PC-9 (cell line): ENCODE data around the gene ATN1. TPM values are rescaled to one million over a fixed set of nuclear protein-coding genes. Genes with fewer than 3 reads are reported as not detected.

Experiments
- BruUV-seq: library from RNA; stranded (reverse); fragments of 400-500 nt; replicated peaks from 2 replicates; lab custom pipeline; 2021; lab: Mats Ljungman, UMichigan
- CTCF ChIA-PET: fragments of 300-600 bp; sonication (Branson Sonifier 250); formaldehyde crosslinking; loops from one replicate; lab custom pipeline; 2022; ENCODE audit warnings: antibody characterized with exemption; lab: Charles Lee
- POLR2A ChIA-PET: fragments of 300-600 bp; sonication (Branson Sonifier 250); formaldehyde crosslinking; loops from one replicate; lab custom pipeline; 2022; ENCODE audit warnings: antibody characterized with exemption; ENCODE audit not compliant: unreplicated experiment; lab: Charles Lee
- DNase-seq, 2 experiments: peaks; one replicate each; pipeline versions ENCODE4 v3.0.0 to v3.0.0-alpha.2; 2015 to 2022; ENCODE audit warnings: mixed read lengths in 1 of 2
- H2AFZ ChIP-seq: fragments of 200-600 bp; sonication (generic); 2 replicates; pipeline ENCODE4 v1.8.1; 2017; ENCODE audit warnings: antibody characterized with exemption
- H3F3A ChIP-seq: fragments of 200-600 bp; sonication (generic); 2 replicates; pipeline ENCODE4 v1.8.1; 2017; ENCODE audit warnings: antibody characterized with exemption, mild to moderate bottlenecking, low read depth; ENCODE audit not compliant: insufficient read depth
- H3K27ac ChIP-seq: fragments of 200-600 bp; sonication (generic); 2 replicates; pipeline ENCODE4 v1.6.1; 2016; ENCODE audit warnings: mixed run types
- H3K27me3 ChIP-seq: fragments of 200-600 bp; sonication (generic); 2 replicates; pipeline ENCODE4 v1.6.1; 2016; ENCODE audit warnings: low read depth, mixed run types; ENCODE audit not compliant: insufficient read depth
- H3K36me3 ChIP-seq: fragments of 200-600 bp; sonication (generic); 2 replicates; pipeline ENCODE4 v1.6.1; 2016; ENCODE audit warnings: low read depth, mixed run types
- H3K4me1 ChIP-seq: fragments of 200-600 bp; sonication (generic); replicated peaks from 2 replicates; pipeline ENCODE4 v1.6.1; 2016; ENCODE audit warnings: mixed run types; ENCODE audit not compliant: insufficient read depth
- H3K4me2 ChIP-seq: fragments of 200-600 bp; sonication (generic); 2 replicates; pipeline ENCODE4 v1.6.1; 2017; ENCODE audit warnings: mixed run types
- H3K4me3 ChIP-seq: fragments of 200-600 bp; sonication (generic); 2 replicates; pipeline ENCODE4 v1.6.1; 2016; ENCODE audit warnings: mixed run types
- H3K79me2 ChIP-seq: fragments of 200-600 bp; sonication (generic); 2 replicates; pipeline ENCODE4 v1.6.1; 2017; ENCODE audit warnings: low read depth, mixed run types
- H3K9me2 ChIP-seq: fragments of 200-600 bp; sonication (generic); 2 replicates; pipeline ENCODE4 v1.8.1; 2017; ENCODE audit warnings: mild to moderate bottlenecking; ENCODE audit not compliant: insufficient read depth
- H3K9me3 ChIP-seq: fragments of 200-600 bp; sonication (generic); 2 replicates; pipeline ENCODE4 v1.8.1; 2016; ENCODE audit warnings: low read depth; ENCODE audit not compliant: insufficient read depth
- H4K20me1 ChIP-seq: fragments of 200-600 bp; sonication (generic); 2 replicates; pipeline ENCODE4 v1.8.1; 2017; ENCODE audit not compliant: insufficient read depth
- EZH2 ChIP-seq: fragments of 200-600 bp; sonication (generic); IDR thresholded peaks from 2 replicates; pipeline ENCODE4 v1.8.0; 2017; ENCODE audit warnings: antibody characterized with exemption, low read depth
- intact Hi-C: fragments of 100-400 bp; cut with micrococcal nuclease; formaldehyde crosslinking; loops from one replicate; pipeline ENCODE4 v1.10.0; 2022; ENCODE audit not compliant: unreplicated experiment
- total RNA-seq: library from RNA; stranded (reverse); gene quantifications from 2 replicates; pipeline ENCODE4 v1.2.3, GENCODE V29; 2021
- TF ChIP-seq, protein P1 (sequence below): fragments of 200-600 bp; sonication (generic); conservative IDR thresholded peaks from 2 replicates; pipeline ENCODE4 v1.6.1; 2017; ENCODE audit warnings: mixed run types, antibody characterized with exemption, mild to moderate bottlenecking, moderate library complexity

Gene ATN1
- total RNA-seq, 1 experiment from 2014 or later, result 158 TPM

GRCh38 chr12:6894321-6894720, 33.4 kb upstream of the ATN1 start:
- Histone ChIP-seq H3K27me3 (no peaks in the 10 kb centered on the region), H3K9me2 (no peaks in the 10 kb centered on the region), H3K27ac (no peak overlapping the region), H3K4me2 (no peak overlapping the region), H3K4me1 (peaks cover 21% of the 10 kb centered on the region), H4K20me1 (no peaks in the 10 kb centered on the region), H3K36me3 (no peaks in the 10 kb centered on the region), H3F3A (peaks cover 7% of the 10 kb centered on the region; the same call in 1 of the 2 replicates), H2AFZ (no peak overlapping the region), H3K79me2 (no peaks in the 10 kb centered on the region), H3K4me3 (no peak overlapping the region), H3K9me3 (no peaks in the 10 kb centered on the region)
- POLR2A ChIA-PET, result no interaction called here
- intact Hi-C loops, result no loop called here
- BruUV-seq, result no TSS peak
- no peak for DNase-seq
- CTCF ChIA-PET, result interaction anchor here (0.6 kb wide), 1 partner anchor 33 kb away, joined by 9 read pairs; no protein-coding TSS in a partner anchor
- no peak for TF ChIP-seq EZH2
- TF ChIP-seq, protein P1, sequence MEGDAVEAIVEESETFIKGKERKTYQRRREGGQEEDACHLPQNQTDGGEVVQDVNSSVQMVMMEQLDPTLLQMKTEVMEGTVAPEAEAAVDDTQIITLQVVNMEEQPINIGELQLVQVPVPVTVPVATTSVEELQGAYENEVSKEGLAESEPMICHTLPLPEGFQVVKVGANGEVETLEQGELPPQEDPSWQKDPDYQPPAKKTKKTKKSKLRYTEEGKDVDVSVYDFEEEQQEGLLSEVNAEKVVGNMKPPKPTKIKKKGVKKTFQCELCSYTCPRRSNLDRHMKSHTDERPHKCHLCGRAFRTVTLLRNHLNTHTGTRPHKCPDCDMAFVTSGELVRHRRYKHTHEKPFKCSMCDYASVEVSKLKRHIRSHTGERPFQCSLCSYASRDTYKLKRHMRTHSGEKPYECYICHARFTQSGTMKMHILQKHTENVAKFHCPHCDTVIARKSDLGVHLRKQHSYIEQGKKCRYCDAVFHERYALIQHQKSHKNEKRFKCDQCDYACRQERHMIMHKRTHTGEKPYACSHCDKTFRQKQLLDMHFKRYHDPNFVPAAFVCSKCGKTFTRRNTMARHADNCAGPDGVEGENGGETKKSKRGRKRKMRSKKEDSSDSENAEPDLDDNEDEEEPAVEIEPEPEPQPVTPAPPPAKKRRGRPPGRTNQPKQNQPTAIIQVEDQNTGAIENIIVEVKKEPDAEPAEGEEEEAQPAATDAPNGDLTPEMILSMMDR, result no peak

- Histone ChIP-seq H3K36me3 (no peaks in the 10 kb centered on the region), H3K4me2 (no peak overlapping the region), H3K27ac (no peak overlapping the region), H3K79me2 (no peaks in the 10 kb centered on the region), H3K4me3 (no peak overlapping the region), H4K20me1 (no peaks in the 10 kb centered on the region), H3K9me3 (no peaks in the 10 kb centered on the region), H3K27me3 (no peaks in the 10 kb centered on the region), H3F3A (peaks cover 12% of the 10 kb centered on the region; the same call in 1 of the 2 replicates), H3K4me1 (peaks cover 7% of the 10 kb centered on the region; the same call in 1 of the 2 replicates), H3K9me2 (no peaks in the 10 kb centered on the region), H2AFZ (no peak overlapping the region)
- CTCF ChIA-PET, result interaction anchor here (0.5 kb wide), 1 partner anchor 14 kb away, joined by 3 read pairs; no protein-coding TSS in a partner anchor
- TF ChIP-seq EZH2, result no peak
- TF ChIP-seq, protein P1, result no peak
- intact Hi-C loops, result no loop called here
- no TSS peak for BruUV-seq
- POLR2A ChIA-PET, result interaction anchor here (0.6 kb wide), 1 partner anchor 127 kb away, joined by 3 read pairs; no protein-coding TSS in a partner anchor
- DNase-seq, result no peak
Observed at GRCh38 chr12:6896846-6897435, 30.8 kb upstream of the ATN1 start.

GRCh38 chr12:6899427-6899826, 28.3 kb upstream of the ATN1 start:
- intact Hi-C loops, result no loop called here
- ChIA-PET POLR2A (interaction anchor here (0.6 kb wide), 2 partner anchors 26 to 286 kb away, joined by 3 to 8 read pairs; no protein-coding TSS in a partner anchor), CTCF (interaction anchor here (0.6 kb wide), 1 partner anchor 484 kb away, joined by 4 read pairs; no protein-coding TSS in a partner anchor)
- Histone ChIP-seq H3K4me1 (peaks cover 24% of the 10 kb centered on the region), H2AFZ (no peak overlapping the region), H3K79me2 (no peaks in the 10 kb centered on the region), H3K9me3 (no peaks in the 10 kb centered on the region), H3K27ac (no peak overlapping the region), H4K20me1 (no peaks in the 10 kb centered on the region), H3K9me2 (no peaks in the 10 kb centered on the region), H3F3A (peaks cover 28% of the 10 kb centered on the region; the same call in 1 of the 2 replicates), H3K27me3 (no peaks in the 10 kb centered on the region), H3K36me3 (no peaks in the 10 kb centered on the region), H3K4me2 (no peak overlapping the region), H3K4me3 (no peak overlapping the region)
- TF ChIP-seq, protein P1, result no peak
- no peak for TF ChIP-seq EZH2
- no peak for DNase-seq
- BruUV-seq, result no TSS peak
